Testis (tissue), 2 donors: Measurements from ENCODE around the gene TBC1D22A.

ENCODE experiments used
- POLR2A ChIP-seq: fragments of 450-650 bp; IDR thresholded peaks from one replicate; pipeline ENCODE4 v1.6.1; 2017; ENCODE audit warnings: antibody characterized with exemption, mild to moderate bottlenecking, moderate library complexity
- TF ChIP-seq, protein P1 (sequence below), 3 experiments: fragments of 450-650 bp in 2 of 3; fragments of 200-600 bp in 1 of 3; sonication (generic) in 1 of 3; IDR thresholded peaks; one replicate each; pipeline ENCODE4 v1.5.1; 2016 to 2019; ENCODE audit warnings: antibody characterized with exemption in 3 of 3, mild to moderate bottlenecking in 2 of 3, moderate library complexity in 1 of 3

DNA sequence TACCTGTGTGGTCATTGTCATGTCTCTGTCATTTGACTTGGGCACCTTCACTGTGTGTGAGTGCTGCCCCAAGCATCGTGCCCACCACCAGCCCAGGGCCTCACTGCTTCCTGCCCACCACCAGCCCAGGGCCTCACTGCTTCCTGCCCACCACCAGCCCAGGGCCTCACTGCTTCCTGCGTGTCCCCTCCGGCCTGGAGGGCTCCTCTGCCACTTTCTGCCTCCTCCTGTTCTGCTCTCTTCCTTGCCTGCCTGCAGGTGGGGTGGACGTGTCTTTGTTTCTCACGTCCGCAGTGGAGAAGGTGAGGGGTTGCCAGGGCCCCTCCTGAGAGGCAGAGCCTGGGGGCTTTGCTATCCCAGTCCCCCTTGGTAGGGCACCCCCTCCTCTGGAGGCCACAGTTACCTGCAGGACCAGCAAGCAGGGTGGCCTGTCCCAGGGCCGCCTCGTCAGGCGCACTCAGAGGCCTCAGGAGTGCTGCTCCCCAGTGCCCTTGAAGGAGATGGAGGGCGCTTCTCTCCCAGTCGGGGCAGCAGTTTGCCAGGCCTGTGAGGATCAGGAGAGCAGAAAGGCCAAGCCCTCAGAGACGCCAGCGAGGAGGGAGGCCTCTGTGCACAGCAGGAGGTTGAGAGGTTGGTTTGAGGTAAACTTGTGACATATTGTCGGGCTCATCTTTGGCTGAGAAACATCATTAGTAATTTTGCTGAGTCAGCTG, 290.7 kb downstream of the TBC1D22A start:
- TF ChIP-seq, protein P1, sequence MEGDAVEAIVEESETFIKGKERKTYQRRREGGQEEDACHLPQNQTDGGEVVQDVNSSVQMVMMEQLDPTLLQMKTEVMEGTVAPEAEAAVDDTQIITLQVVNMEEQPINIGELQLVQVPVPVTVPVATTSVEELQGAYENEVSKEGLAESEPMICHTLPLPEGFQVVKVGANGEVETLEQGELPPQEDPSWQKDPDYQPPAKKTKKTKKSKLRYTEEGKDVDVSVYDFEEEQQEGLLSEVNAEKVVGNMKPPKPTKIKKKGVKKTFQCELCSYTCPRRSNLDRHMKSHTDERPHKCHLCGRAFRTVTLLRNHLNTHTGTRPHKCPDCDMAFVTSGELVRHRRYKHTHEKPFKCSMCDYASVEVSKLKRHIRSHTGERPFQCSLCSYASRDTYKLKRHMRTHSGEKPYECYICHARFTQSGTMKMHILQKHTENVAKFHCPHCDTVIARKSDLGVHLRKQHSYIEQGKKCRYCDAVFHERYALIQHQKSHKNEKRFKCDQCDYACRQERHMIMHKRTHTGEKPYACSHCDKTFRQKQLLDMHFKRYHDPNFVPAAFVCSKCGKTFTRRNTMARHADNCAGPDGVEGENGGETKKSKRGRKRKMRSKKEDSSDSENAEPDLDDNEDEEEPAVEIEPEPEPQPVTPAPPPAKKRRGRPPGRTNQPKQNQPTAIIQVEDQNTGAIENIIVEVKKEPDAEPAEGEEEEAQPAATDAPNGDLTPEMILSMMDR (IDR thresholded peaks at IDR 0.05): no peak
- TF ChIP-seq POLR2A: no peak
